Activated CD8-positive, alpha-beta T cell treated with anti-CD3 and anti-CD28 coated beads for 36 hours (primary cell): ENCODE results near the gene JPH4. TPM values are rescaled to one million over a fixed set of nuclear protein-coding genes. Genes with fewer than 3 reads are reported as not detected.

ENCODE experiments used
- ATAC-seq: fragments of 200-7000 bp; cut with Tn5 transposase; one replicate; pipeline ENCODE4 v1.10.0; 2021; ENCODE audit warnings: mild to moderate bottlenecking, moderate library complexity
- CTCF ChIA-PET: fragments of 350-600 bp; sonication (Branson Sonifier 250); formaldehyde crosslinking; loops from one replicate; lab custom pipeline; 2021; ENCODE audit warnings: antibody characterized with exemption; lab: Charles Lee
- POLR2A ChIA-PET: fragments of 350-600 bp; sonication (Branson Sonifier 250); formaldehyde crosslinking; loops from one replicate; lab custom pipeline; 2021; ENCODE audit warnings: antibody characterized with exemption; lab: Charles Lee
- DNase-seq: peaks from one replicate; pipeline ENCODE4 v3.0.0-alpha.2; 2020
- H3K27ac Mint-ChIP-seq: one replicate; pipeline ENCODE4 v1.8.0; 2021; ENCODE audit warnings: mild to moderate bottlenecking, mixed read lengths
- H3K27me3 Mint-ChIP-seq: one replicate; pipeline ENCODE4 v1.8.0; 2021; ENCODE audit warnings: mixed read lengths
- H3K36me3 Mint-ChIP-seq: one replicate; pipeline ENCODE4 v1.8.0; 2021; ENCODE audit warnings: low read depth, mixed read lengths
- H3K4me1 Mint-ChIP-seq: one replicate; pipeline ENCODE4 v1.8.0; 2021; ENCODE audit warnings: low read depth, mixed read lengths
- H3K4me3 Mint-ChIP-seq: one replicate; pipeline ENCODE4 v1.8.0; 2021; ENCODE audit warnings: mild to moderate bottlenecking, moderate library complexity, mixed read lengths
- H3K9me3 Mint-ChIP-seq: one replicate; pipeline ENCODE4 v1.8.0; 2021; ENCODE audit warnings: mixed read lengths
- intact Hi-C: fragments of 100-400 bp; cut with micrococcal nuclease; formaldehyde crosslinking; loops from one replicate; pipeline ENCODE4 v1.10.0; 2022
- total RNA-seq, 2 experiments: library from RNA; stranded (reverse); gene quantifications; one replicate each; pipeline ENCODE4 v1.2.3, GENCODE V29; 2021
- TF ChIP-seq, protein P1 (sequence below): fragments of 200-600 bp; IDR thresholded peaks from one replicate; pipeline ENCODE4 v1.8.0; 2022; ENCODE audit warnings: antibody characterized with exemption, mild to moderate bottlenecking

The JPH4 gene
- total RNA-seq, 2 experiments from 2014 or later, result 0.25 to 0.51 TPM

DNA sequence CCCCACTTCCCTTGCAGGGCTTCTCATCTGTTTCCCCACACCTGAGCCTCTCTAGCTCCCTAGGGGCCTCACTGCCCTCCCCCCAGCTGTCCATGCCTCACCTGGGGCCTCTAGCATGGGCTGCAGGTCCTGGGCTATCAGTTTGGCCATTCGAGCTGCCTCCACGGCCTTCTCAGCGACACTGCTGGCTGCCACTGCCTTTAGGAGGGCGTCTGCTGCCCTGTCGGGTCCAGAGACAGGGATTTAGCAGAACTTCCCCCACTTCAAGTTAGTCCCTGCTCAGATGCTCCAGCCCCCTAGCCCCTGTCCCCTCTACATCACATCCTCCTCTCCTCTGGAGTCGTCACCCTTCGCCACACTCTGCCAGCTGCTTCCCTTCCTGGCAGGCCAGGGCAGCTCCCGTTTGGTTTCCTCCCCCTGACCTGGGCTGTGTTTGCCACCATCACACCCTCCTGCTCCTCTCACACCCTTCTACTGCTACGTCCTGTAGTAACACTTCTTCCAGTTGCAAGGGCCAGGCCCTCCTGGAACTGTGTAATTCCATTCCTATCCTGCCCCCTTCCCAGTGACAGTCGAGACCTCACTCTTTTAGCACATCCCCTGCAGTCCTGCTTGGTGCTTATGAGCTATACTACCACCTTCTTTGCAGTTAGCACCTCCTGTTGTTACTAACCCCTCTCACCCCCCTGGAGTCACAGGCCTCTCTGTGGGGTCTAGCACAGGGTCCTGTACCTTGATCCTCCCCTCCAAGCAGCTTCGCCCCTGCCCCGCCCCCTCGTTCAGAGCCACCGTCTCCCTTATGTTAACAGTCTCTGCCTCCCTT is 6.7 kb downstream of the JPH4 start:
- Mint-ChIP-seq H3K27ac (no peak overlapping the region), H3K4me1 (peaks cover 20% of the 10 kb centered on the region), H3K4me3 (no peak overlapping the region), H3K9me3 (no peaks in the 10 kb centered on the region), H3K36me3 (no peaks in the 10 kb centered on the region), H3K27me3 (peaks cover 28% of the 10 kb centered on the region)
- CTCF ChIA-PET, result interaction anchor here (5.5 kb wide), 1 partner anchor 18 kb away, joined by 20 read pairs; no protein-coding TSS in a partner anchor
- DNase-seq (no peak), ATAC-seq (no peak)
- POLR2A ChIA-PET, result no interaction called here
- TF ChIP-seq, protein P1, sequence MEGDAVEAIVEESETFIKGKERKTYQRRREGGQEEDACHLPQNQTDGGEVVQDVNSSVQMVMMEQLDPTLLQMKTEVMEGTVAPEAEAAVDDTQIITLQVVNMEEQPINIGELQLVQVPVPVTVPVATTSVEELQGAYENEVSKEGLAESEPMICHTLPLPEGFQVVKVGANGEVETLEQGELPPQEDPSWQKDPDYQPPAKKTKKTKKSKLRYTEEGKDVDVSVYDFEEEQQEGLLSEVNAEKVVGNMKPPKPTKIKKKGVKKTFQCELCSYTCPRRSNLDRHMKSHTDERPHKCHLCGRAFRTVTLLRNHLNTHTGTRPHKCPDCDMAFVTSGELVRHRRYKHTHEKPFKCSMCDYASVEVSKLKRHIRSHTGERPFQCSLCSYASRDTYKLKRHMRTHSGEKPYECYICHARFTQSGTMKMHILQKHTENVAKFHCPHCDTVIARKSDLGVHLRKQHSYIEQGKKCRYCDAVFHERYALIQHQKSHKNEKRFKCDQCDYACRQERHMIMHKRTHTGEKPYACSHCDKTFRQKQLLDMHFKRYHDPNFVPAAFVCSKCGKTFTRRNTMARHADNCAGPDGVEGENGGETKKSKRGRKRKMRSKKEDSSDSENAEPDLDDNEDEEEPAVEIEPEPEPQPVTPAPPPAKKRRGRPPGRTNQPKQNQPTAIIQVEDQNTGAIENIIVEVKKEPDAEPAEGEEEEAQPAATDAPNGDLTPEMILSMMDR, result no peak
- intact Hi-C loops, result no loop called here

DNA sequence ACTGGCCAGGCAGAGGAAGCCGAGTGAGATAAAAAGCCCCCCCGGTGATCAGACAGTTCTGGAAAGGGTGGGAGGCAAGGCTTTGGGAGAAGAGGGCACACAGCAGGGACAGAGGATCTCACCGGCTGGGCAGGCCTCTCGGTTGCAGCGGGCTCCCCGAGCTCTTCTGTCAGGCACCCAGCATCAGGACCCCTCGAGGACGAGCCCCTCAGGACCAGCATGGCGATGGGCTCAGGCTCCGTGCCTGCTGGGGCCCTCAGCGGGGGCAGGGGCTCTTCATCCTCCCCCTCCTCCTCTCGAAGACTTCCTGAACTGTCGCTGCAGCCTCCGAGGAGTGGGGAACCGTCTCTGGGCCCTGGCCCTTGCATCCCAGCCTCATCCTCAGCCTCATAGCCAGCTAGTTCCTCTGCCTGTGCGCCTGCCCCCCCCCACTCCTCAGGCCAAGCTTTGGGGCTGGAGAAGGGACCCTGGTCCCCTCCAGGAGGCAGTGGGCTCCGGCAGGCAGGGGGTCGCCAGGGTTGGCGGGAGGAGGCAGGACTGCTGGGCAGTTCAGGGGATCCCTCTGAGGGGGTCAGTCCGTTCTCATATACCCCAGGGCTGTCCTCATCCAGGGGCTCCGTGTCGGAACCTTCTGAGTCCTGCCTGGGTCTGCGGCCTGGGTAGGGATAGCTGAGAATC is 7.6 kb downstream of the JPH4 start:
- Mint-ChIP-seq H3K27ac (no peak overlapping the region), H3K27me3 (peaks cover 20% of the 10 kb centered on the region), H3K4me3 (no peak overlapping the region), H3K36me3 (peaks cover 5% of the 10 kb centered on the region), H3K4me1 (peaks cover 19% of the 10 kb centered on the region), H3K9me3 (no peaks in the 10 kb centered on the region)
- POLR2A ChIA-PET, result no interaction called here
- CTCF ChIA-PET, result interaction anchor here (4.4 to 5.5 kb wide), 2 partner anchors 13 to 19 kb away, joined by 20 to 51 read pairs; partner anchors contain the start of gene THTPA
- DNase-seq (no peak), ATAC-seq (no peak)
- intact Hi-C loops, result no loop called here
- TF ChIP-seq, protein P1, result no peak

DNA sequence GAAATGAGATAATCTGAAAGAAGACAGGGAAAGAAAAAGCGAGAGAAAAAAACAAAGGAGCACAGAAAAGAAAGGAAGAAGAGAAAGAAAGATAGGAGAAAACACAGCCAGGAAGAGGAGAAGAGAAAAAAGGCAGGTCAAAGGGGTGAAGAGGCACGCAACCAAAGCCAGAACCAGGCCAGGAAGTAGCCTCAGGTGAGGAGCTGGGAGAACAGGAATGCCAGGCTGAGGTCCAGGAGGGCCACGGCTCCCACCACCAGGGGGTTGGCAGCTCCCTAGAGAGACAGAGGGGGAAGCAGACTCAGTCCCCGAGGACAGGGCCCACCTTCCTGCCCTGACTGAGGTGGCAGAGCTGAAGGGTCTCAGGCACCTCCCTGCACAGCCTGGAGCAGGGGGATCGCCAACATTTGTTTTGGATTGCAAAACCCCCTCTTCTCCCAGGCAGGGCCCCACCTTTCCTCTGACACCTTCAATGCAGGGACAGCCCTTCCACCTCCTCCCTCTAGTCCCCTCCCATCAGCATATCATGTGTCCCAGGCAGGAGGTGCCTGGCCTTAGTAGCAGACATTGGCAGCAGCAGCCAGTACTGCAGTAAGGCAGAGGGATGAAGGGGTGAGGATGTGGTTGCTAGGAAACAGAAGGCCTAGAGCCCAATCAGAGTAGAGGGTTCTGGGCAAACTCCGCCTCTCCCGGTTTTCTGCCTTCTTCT is 9.0 kb downstream of the JPH4 start:
- peaks cover 12% of the 10 kb centered on the region for H3K36me3 Mint-ChIP-seq
- ChIA-PET CTCF (interaction anchor here (1.0 to 5.5 kb wide), 6 partner anchors 12 to 95 kb away, joined by 3 to 51 read pairs (median 6); partner anchors contain the start of gene THTPA), POLR2A (no interaction called here)
- H3K4me3 Mint-ChIP-seq, result no peak overlapping the region
- peak; percentile 20 for DNase-seq
- intact Hi-C loops, result no loop called here
- H3K9me3 Mint-ChIP-seq, result no peaks in the 10 kb centered on the region
- H3K27ac Mint-ChIP-seq, result peak overlapping the region; percentile 4
- TF ChIP-seq, protein P1, result no peak
- H3K4me1 Mint-ChIP-seq, result peaks cover 19% of the 10 kb centered on the region
- H3K27me3 Mint-ChIP-seq, result peaks cover 10% of the 10 kb centered on the region
- ATAC-seq, result peak; percentile 15

DNA sequence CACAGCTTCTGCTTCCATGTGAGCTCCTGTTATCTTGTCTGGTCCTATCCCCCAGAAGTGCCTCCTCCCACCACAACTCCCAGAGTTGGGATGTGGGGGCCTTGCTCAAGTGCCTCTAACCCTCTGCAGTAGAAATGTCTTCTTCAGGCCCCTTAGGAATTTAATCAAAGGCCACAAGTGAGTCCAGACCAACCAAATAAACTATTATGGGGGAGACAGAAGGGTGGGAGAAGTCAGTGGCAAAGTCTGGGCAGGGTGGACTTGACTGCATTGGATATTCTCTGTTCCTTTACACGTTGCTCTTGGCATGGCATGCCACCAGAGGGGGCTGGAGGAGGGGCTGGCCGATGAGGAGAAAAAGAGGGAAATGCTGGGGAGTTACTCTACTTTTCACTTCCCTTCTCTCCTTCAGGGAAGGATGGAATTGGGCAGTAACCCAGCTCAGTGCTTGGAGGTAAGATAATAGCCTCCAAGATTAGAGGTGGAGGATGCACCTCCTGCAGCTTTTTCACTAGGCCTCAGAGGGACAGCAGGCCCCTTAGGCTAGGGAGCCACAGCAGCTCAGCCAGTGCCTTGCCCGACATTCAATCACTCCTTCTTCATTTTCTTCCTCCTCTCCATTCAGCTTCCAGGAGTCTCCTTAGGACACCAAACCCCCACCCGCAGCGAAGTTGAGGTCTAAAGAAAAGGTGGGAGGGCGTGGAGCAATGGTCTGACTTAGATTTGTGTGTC is 9.8 kb downstream of the JPH4 start:
- peak overlapping the region; percentile 99 for H3K27ac Mint-ChIP-seq
- H3K27me3 Mint-ChIP-seq, result peaks cover 10% of the 10 kb centered on the region
- peak overlapping the region; percentile 94 for H3K4me3 Mint-ChIP-seq
- ATAC-seq (no peak), DNase-seq (peak; percentile 45)
- ChIA-PET CTCF (interaction anchor here (0.9 to 5.5 kb wide), 8 partner anchors 11 to 95 kb away, joined by 3 to 51 read pairs (median 5); partner anchors contain the start of gene THTPA), POLR2A (interaction anchor here (1.3 kb wide), 1 partner anchor 19 kb away, joined by 3 read pairs; no protein-coding TSS in a partner anchor)
- peaks cover 19% of the 10 kb centered on the region for H3K36me3 Mint-ChIP-seq
- H3K9me3 Mint-ChIP-seq, result no peaks in the 10 kb centered on the region
- intact Hi-C loops, result no loop called here
- peaks cover 19% of the 10 kb centered on the region for H3K4me1 Mint-ChIP-seq
- TF ChIP-seq, protein P1, result peak; percentile 42
